8988T (cell line): ENCODE measurements around the gene CADM4.
"Not testable (repeated sequence)": the region's sequence is repeated elsewhere in the genome, so short reads cannot be mapped to it uniquely, and the experiment has no call there.

ENCODE experiments used
- DNase-seq: peaks from one replicate; pipeline ENCODE4 v3.0.0; 2011

CADM4 gene

DNA sequence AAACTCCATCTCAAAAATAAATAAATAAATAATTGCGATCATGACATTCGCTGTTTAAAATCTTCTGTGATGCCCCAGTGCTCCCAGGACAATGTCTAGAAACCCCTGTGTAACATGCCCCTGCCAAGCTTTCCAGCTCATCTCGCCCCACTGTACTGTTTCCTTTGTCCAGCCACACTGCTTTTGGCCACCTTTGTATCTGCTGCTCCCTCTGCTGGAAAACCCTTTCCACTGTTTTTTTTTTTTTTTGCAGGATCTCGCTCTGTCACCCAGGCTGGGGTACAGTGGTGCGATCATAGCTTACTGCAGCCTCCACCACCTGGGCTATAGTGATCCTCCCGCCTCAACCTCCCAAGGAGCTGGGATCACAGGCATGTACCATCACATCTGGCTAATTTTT is 22.8 kb upstream of the CADM4 start:
- no peak for DNase-seq

DNA sequence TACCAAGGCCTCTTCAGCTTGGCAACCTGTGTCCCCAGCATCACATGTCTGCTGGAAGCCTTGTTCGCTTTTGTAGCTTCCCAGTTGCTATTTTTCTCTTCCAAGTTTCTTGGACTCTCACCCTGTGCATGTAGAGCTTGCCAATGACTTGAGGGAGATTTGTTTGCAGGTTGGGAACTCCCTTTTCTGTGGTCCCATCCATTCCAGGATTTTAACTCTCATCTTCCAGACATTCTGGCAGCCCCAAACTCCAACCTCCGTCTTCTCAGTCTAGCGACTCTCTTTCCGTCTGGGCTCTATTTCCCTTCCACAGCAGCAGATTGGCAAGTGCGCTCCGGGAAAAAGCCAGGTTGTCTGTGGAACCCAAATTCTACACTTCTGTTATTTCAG is 21.3 kb upstream of the CADM4 start:
- no peak for DNase-seq

DNA sequence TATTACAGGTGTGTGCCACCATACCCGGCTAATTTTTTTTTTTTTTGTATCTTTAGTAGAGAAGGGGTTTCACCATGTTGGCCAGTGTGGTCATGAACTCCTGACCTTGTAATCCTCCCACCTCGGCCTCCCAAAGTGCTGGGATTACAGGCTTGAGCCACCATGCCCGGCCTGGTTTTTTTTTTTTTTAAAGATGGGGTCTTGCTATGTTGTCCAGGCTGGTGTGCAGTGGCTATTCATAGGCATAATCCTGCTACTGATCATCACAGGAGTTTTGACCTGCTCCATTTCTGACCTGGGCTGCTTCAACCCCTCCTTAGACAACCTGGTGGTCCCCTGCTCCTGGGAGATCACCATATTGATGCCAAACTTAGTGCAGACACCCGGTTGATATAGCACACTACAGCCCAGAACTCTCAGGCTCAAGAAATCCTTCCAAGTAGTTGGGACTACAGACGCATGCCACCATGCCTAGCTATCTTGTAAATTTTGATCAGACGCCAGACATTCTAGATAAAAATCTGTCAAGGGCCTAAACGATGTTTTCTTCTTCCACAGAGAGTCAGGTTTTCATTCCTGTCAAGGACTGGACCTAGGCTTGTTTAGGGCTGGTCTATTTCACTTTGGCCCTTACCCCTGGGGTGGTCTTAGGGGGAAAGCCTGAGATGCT is 20.8 kb upstream of the CADM4 start:
- DNase-seq = no peak

DNA sequence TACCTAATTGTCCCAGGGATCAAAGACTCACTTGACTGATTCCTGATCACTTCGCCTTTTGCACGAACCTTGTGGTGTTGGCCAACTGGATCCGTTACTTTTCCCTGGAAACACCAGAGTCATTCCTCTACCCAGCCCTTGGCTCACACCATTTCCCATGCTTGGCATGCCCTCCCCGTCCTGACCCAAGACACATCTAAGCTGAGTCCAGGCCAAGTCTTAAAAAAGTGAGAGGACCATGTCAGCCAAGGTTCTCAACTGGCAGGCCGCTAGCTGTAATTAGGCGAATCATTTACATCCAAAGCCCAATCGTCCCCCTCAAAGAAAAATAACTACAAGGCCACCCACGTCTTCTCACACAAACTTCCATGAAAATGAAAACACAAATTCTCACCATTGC is 18.8 kb upstream of the CADM4 start:
- DNase-seq = no peak

DNA sequence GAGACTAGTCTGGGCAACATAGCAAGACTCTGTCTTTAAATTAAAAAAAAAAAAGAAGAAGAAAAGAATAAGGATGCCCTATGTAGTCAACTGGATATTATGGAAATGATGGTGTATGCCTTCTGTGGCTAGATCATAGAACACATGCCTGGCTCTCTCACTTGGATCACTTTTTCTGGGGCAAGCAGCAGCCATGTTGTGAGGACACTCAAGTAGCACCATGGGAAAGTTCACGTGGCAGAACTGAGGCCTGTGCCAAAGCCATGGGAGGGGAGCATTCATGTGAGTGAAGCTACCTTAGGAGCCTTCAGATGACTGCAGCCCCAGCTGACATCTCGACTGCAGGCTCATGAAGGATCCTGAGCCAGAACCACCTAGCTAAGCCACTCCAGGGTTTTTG is 18.4 kb upstream of the CADM4 start:
- no peak for DNase-seq

DNA sequence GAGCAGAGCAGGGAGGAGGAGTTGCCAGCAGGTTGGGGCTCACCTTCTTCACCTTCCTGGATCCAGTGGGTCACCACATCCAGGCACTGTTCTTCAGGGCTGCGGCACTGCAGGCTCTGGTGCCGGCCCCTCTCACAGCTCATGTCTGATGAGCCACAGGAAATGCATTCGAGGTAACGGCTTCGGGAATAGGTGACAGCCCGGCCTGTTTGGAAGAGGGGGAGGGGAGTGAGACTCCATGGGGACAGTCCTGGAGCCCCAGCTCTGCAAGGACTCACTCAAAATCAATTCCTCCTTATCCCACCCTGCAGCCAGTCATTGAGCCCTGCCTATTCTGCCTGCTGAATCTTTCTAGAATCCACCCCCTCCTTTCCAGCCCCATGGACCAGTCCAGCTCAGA is 16.8 kb upstream of the CADM4 start:
- DNase-seq = no peak

DNA sequence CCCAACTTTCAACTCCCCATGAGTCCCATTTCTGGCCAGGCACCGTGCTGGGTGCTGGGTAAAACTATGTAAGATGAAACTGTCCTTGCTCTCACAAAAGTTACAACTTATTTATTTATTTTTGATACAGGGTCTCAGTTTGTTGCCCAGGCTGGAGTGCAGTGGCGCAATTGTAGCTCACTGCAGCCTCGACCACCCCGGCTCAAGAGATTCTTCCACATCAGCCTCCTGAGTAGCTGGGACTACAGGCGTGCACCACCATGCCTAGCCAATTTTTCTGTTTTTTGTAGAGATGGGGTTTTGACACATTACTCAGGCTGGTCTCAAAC is 12.9 kb upstream of the CADM4 start:
- DNase-seq = no peak

DNA sequence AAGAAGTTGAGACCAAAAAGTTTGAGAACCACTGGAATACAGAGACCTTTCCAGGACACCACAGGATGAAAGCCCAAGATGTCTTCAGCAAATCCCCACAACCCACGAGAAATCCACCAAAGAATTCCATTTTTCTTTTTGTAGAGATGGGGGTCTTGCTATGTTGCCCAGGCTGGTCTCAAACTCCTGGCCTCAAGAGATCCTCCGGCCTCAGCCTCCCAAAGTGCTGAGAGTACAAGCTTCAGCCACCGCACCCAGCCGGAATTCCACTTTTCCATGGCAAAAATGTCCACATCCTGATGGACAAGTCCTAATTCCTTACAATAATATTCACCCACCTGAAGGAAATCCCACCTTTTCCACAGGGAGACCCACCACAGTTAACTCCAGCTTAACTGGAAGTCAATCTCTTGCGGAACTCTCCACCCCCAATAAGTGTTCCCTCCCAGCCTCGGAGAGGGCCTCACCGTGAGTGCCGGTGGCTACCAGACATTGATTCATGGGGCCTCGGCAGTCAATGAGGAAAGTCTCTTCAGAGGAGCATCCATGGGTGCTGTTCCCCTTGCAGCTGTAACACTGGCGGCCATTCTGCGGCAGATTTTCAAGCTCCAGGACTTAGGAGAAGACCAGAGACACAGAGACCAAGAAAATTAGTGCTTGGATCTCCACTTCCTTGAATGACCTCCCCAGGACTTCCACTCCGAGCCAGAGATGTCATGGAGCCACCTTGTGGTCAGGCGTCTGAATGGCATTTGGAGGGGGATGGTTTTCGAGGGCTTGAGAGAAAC is 12.3 kb upstream of the CADM4 start:
- no peak for DNase-seq

DNA sequence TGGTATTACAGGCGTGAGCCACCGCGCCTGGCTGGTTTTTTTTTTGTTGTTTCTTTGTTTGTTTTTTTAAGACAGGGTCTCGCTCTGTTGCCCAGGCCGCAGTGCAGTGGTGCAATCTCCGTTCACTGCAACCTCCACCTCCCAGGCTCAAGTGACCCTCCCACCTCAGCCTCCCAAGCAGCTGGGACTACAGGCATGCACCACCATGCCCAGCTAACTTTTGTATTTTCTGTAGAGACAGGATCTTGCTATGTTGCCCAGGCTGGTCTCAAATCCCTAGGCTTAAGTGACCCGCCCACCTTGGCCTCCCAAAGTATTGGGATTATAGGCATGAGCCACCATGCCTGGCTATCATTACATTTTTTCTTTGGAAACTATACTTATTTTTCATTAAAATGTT is 10.6 kb upstream of the CADM4 start:
- DNase-seq = not testable (repeated sequence)

DNA sequence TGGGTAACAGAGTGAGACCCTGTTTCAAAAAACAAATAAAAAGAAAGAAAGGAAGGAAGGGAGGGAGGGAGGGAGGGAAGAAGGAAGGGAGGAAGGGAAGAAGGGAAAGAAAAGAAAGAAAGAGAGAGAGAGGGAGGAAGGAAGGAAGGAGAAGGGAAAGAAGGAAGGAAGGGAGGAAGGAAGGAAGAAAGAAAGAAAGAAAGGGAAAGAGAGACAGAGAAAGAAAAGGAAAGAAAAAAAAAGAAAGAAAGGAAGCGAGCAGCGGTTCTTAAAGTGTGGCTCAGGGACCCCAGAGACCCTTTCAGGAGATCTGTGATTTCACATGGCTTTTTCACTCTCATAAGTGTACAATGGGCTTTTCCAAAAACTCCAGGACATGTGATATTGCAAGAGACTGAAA is 9.9 kb upstream of the CADM4 start:
- DNase-seq = no peak

DNA sequence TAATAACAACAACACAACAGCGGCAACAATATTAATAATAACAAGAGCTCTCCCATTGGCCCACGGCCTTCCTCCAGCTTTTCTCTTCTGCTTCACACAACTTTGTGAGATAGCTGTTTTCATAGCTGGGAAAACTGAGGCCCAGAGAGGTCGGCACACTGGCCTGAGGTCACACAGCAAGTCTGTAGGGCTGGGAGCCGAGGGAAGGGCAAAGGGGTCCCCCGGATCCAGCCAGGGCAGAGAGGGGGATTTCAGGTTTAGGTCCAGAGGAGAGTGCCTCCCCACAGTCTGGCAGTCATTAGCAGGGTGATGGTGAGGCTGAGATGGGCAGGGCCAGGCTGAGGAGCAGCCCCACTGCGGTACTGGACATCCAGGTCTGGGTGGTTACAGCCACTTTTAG is 9.0 kb upstream of the CADM4 start:
- no peak for DNase-seq

DNA sequence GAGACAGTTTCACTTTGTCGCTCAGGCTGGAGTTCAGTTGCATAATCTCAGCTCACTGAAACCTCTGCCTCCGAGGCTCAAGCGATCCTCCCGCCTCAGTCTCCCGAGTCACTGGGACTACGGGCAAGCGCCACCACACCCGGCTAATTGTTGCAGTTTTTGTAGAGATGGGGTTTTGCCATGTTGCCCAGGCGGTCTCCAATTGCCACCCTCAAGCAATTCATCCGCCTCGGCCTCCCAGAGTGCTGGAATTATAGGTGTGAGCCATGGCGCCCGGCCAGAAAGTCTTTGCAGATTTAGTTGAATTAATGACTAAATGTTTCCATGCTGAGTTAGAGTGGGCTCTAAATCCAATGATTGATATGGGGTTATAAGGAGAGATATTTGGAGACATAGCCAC is 4.5 kb upstream of the CADM4 start:
- no peak for DNase-seq

DNA sequence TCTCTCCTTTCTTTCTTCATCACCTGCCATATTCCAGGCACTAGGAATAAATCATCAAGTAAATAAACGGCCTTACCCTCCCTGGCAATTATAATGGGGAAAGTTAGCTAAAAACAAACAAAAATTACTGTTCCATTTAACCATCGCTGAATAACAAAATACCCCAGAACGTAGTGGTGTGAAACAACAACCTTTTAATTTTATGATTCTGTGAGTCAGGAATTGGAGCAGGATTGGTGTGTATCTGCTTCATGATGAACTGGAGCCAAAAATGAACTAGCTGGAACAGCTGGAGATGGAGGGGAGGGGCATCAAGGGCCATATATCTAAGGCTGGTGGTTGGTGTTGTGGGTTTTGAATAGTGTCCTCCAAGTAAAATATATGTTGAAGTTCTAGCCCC is 3.7 kb upstream of the CADM4 start:
- DNase-seq = no peak

DNA sequence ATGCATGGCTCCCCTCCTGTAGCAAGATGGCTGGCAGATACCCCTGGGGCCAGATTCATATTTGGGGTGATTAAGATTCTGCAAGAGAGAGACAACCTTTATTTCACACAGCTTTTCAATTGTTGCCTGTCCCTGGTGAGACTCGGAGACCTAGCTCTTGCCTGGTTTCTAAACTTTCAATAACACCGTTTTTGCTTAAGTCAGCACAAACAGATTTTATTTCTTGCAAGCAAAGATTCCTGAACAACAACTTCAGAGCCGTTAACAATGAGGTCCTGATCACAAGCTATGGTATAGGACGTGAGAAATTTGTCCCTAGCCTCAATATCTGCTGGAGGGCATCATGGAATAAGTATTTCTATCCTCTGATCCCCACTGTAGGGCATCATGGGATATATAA is 2.9 kb upstream of the CADM4 start:
- no peak for DNase-seq

DNA sequence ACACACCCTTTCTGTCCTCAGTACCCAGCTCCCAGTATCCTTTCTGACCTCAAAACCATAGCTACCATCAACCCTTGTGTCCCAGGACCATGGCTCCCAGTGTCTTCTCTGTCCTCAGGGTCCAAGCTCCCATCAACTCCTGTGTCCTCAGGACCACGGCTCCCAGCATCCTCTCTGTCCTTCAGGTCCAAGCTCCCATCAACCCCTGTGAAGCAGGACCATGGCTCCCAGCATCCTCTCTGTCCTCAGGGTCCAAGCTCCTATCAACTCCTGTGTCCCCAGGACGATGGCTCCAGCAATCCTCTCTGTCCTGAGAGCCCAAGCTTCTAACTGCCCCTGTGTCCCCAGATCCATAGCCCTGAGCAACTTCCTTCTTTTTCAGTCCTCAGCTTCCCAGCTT is 1.7 kb upstream of the CADM4 start:
- DNase-seq = no peak

DNA sequence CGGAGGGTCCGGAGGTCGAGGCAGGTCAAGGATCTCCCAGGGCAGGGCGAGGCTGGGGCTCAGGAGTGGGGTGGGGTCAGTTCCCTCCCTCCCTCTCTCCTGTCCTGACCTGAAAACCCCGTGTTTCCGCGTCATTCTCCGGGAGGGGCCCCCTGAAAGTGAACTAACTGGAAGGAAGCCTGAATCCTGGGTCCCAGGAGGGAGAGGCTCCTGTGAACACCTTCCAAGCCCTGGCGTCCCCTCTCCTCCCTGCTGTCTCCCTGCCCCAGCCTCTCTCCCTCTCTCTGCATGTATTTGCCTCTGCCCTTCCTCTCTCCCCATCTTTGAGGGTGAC is 741 bp upstream of the CADM4 start:
- DNase-seq = no peak

DNA sequence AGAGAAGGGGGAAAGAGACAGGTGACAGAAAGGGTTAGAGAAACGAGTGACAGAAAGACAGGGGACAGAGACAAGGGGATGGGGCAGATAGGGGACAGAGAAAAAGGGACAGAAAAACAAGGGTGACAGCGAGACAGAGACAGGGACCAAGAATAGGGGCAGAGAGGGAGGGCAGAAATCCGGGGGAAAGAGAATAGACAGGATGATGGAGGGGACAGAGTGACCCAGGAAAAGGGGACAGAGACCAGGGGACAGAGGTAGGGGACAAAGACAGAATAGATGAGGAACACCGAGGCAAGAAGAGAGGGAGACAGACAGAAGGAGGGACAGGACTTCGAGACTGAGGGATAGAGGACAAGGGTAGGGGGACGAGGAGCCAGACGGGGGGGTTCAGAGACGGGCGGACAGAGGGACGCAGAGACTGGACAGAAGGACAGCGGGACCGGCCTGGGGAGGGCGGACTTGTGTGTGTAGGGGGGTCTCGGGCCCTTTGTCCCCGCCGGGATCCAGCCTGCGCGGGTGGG is 593 bp downstream of the CADM4 start:
- no peak for DNase-seq

DNA sequence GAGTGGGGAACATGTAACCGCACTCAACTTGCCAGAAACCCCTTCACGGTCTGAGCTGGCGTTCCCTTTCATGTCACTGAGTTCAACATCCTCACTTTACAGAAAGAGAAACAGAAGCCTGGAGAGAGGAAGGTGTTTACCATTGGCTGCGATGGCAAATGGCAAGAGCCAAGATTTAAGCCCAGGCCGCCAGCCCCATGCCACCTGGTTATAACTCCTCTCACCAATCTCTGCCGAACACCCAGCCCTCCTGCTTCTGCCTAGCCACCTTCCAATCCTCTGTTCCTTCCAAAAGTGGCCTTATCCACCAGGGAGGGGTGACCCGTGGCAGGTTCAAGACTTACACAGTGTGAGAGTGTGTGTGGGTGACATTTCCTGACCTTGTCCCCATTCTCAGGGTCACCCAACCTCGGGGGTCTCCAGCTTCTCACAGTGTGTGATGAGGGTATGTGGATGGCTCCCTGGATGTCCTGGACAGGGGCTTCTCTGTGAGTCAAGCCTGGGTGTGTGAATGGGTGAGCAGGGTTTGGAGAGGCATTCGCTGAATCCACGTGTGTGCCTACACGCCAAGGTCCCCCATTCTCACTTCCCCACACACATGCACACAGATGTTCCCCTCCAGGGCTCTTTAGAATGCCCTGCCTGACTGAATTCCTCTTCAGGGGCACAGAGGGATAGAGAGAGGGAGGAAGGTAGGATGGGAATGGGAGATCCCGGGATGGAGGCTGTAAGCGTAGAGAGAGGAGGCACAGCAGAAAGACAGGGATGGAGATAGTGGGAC is 1.2 kb downstream of the CADM4 start:
- no peak for DNase-seq

DNA sequence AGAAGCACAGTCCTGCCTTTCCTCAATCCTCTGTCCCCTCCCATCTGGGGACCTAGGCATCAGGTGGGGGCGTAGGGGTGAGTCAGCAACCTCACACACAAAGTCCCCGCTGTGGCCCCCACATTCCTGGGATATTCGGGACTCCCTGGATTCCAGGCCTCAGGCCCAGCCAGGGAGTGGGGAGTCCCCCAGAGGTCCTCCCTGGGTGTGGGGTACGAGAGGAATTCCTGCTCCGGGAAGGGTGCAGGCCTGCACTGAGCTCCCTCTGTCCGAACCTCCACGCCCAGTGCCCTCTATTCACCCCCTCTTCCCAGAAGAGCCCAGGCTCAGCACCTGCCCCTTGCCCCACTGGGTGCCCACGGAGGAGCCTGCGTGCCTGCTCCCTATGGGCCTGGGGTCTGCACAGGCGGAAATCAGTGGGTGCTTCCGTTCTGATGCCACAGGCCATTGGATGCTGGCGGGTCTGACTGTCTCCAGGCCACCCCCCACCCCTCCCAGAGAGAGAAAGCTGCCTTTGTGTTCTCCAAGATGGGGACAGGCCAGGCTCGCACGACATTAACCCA is 3.4 kb downstream of the CADM4 start:
- no peak for DNase-seq

DNA sequence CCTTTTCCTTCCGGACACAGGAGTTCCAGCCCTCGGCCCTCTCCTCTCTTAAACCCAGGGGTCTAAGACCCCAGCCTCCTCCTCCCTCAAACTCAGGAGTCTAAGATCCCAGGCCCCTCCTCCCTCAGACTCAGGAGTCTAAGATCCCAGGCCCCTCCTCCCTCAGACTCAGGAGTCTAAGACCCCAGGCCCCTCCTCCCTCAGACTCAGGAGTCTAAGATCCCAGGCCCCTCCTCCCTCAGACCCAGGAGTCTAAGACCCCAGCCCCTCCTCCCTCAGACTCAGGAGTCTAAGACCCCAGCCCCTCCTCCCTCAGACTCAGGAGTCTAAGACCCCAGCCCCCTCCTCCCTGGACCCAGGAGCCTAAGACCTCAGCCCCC is 4.1 kb downstream of the CADM4 start:
- not testable (repeated sequence) for DNase-seq

DNA sequence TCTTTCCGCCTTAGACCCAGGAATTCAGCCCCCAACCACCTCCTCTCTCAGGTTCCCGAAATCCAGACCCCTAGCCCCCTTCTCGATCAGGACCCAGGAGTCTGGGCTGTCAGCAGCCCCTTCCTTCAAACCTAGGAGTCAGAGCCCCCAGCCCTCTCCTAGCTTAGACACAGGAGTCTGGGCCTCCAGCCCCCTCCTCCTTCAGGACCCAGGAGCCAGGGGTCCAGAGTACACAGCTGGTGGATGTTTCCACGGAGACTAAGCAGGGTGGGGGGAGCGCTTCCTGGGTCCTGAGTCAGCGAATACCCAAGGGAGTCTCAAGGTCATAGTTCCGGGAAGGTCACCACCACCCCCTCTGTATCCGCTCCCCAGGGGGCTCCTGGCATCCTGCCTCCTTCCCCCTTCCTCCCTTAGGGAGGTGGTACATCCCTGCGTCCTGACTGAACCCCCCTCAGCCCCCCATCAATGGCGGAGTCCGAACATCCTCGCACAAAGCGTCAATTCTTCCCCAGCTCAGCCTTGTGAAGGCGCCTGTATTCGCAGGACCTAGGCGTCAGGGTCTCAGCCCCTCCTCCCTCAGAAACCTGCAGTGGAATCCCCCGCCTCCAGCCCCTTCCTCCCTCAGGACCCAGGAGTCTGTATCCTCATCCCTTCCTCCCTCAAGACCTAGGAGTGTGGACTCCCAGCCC is 4.6 kb downstream of the CADM4 start:
- no peak for DNase-seq

DNA sequence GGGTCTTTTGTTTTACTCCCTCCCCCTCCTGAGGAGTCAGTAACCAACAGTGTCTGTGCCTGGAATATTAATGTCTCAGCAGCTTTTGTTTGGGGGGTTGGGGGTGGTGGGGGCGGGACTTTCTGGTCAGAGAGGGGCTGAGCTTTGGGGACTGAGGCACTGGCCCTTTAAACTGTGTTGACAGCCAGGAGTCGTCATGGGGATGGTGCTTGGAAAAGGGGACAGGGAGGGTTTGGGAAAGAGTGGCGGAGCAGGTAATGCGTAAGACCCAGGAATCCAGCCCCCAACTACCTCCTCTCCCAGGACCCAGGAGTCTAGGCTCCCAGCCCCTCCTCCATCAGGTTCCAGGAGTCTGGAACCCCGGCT is 5.2 kb downstream of the CADM4 start:
- DNase-seq = no peak

DNA sequence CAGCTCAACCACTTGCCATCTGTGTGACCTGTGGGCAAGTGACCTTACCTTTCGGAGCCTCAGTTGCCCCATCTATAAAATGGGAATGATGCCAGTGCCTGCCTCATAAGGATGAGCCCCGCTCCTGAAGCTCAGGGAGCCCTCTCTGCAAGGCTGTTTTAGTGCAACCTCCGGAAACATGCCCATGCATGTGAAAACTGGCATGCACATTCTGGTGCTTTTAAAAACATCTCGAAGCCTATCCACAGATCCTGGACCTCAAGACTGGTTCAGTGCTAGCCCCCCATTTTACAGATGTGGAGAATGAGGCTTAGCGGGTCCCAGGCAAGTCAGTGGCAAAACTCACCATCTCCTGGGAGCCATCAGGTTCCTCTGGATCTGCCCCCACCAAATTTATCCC is 5.6 kb downstream of the CADM4 start:
- DNase-seq = no peak
